Natural killer cell (primary cell): ENCODE data around the gene SEMA6A. TPM values are rescaled to one million over a fixed set of nuclear protein-coding genes. Genes with fewer than 3 reads are reported as not detected.

Experiments
- ATAC-seq, 3 donors: fragments of 150-1000 bp in 2 of 3; fragments of 200-7000 bp in 1 of 3; cut with Tn5 transposase; 1 replicate in 1 of 3; 2 replicates in 2 of 3; pipeline ENCODE4 v1.10.0; 2021; ENCODE audit warnings: mild to moderate bottlenecking in 2 of 3, moderate library complexity in 2 of 3
- DNase-seq, 2 donors: peaks; one replicate each; pipeline versions ENCODE4 v3.0.0 to v3.0.0-alpha.2; 2013 to 2021; ENCODE audit warnings: mixed read lengths in 1 of 2
- H3K27ac ChIP-seq: one replicate; pipeline ENCODE4 v1.5.1; 2013; ENCODE audit warnings: mild to moderate bottlenecking, low read length
- H3K27me3 ChIP-seq: one replicate; pipeline ENCODE4 v1.6.1; 2013; ENCODE audit warnings: low read length; ENCODE audit not compliant: control insufficient read depth, insufficient read depth
- H3K36me3 ChIP-seq: one replicate; pipeline ENCODE4 v1.6.1; 2013; ENCODE audit warnings: low read length; ENCODE audit not compliant: control insufficient read depth, insufficient read depth
- H3K4me1 ChIP-seq: one replicate; pipeline ENCODE4 v1.6.1; 2013; ENCODE audit warnings: low read length; ENCODE audit not compliant: control insufficient read depth, insufficient read depth
- H3K4me3 ChIP-seq: one replicate; pipeline ENCODE4 v1.5.1; 2013; ENCODE audit warnings: low read length
- H3K9me3 ChIP-seq: one replicate; pipeline ENCODE4 v1.6.1; 2013; ENCODE audit warnings: low read length; ENCODE audit not compliant: control insufficient read depth, insufficient read depth
- H3K27ac Mint-ChIP-seq, 2 donors: one replicate each; pipeline ENCODE4 v1.8.0; 2022; ENCODE audit warnings: mild to moderate bottlenecking in 2 of 2, mixed read lengths in 2 of 2, moderate library complexity in 1 of 2
- H3K27me3 Mint-ChIP-seq, 2 donors: one replicate each; pipeline ENCODE4 v1.8.0; 2022; ENCODE audit warnings: low read depth in 2 of 2, mixed read lengths in 2 of 2
- H3K36me3 Mint-ChIP-seq: one replicate; pipeline ENCODE4 v1.8.0; 2022; ENCODE audit warnings: mixed read lengths
- H3K4me1 Mint-ChIP-seq, 2 donors: one replicate each; pipeline ENCODE4 v1.8.0; 2022; ENCODE audit warnings: mixed read lengths in 2 of 2
- H3K4me3 Mint-ChIP-seq: one replicate; pipeline ENCODE4 v1.8.0; 2022; ENCODE audit warnings: mild to moderate bottlenecking, moderate library complexity, mixed read lengths
- H3K9me3 Mint-ChIP-seq, 2 donors: one replicate each; pipeline ENCODE4 v1.8.0; 2022; ENCODE audit warnings: mixed read lengths in 2 of 2
- WGBS: methylation state at CpG from one replicate; pipeline ENCODE4 v1.1.7; 2013; ENCODE audit warnings: missing lambda C conversion rate; ENCODE audit not compliant: insufficient coverage; 5-methylcytosine and 5-hydroxymethylcytosine counted together
- intact Hi-C: fragments of 100-400 bp; cut with micrococcal nuclease; formaldehyde crosslinking; loops from one replicate; pipeline ENCODE4 v1.14.2; 2022
- total RNA-seq, 4 donors: library from RNA; stranded (reverse); fragments of 120-200 nt in 1 of 4; gene quantifications; one replicate each; pipeline versions ENCODE4 v1.2.3 to v1.2.4, GENCODE V29; 2013 to 2022
- TF ChIP-seq, protein P1 (sequence below): fragments of 200-600 bp; IDR thresholded peaks from one replicate; pipeline ENCODE4 v1.8.0; 2022; ENCODE audit warnings: antibody characterized with exemption

SEMA6A gene
- total RNA-seq, 3 donors from 2014 or later (not counting 1 experiment from before 2014, with no cell fraction given), result not detected

- Histone ChIP-seq H3K27ac (no peak overlapping the region), H3K36me3 (no peaks in the 10 kb centered on the region), H3K27me3 (no peaks in the 10 kb centered on the region), H3K9me3 (peaks cover under 1% of the 10 kb centered on the region), H3K4me1 (no peaks in the 10 kb centered on the region), H3K4me3 (no peak overlapping the region)
- Mint-ChIP-seq H3K27ac (no peak overlapping the region), H3K36me3 (peaks cover 11% of the 10 kb centered on the region), H3K4me1 (peaks cover 0 to 4% of the 10 kb centered on the region in 2 donors), H3K27me3 (no peaks in the 10 kb centered on the region), H3K4me3 (no peak overlapping the region), H3K9me3 (peaks cover 3 to 4% of the 10 kb centered on the region in 2 donors)
- TF ChIP-seq, protein P1, sequence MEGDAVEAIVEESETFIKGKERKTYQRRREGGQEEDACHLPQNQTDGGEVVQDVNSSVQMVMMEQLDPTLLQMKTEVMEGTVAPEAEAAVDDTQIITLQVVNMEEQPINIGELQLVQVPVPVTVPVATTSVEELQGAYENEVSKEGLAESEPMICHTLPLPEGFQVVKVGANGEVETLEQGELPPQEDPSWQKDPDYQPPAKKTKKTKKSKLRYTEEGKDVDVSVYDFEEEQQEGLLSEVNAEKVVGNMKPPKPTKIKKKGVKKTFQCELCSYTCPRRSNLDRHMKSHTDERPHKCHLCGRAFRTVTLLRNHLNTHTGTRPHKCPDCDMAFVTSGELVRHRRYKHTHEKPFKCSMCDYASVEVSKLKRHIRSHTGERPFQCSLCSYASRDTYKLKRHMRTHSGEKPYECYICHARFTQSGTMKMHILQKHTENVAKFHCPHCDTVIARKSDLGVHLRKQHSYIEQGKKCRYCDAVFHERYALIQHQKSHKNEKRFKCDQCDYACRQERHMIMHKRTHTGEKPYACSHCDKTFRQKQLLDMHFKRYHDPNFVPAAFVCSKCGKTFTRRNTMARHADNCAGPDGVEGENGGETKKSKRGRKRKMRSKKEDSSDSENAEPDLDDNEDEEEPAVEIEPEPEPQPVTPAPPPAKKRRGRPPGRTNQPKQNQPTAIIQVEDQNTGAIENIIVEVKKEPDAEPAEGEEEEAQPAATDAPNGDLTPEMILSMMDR, result no peak
- no peak for ATAC-seq
- no peak for DNase-seq
- 89% methylated on average over 2 of the region's 5 CpGs for WGBS
- intact Hi-C loops, result no loop called here
Measured at GRCh38 chr5:116480894-116481510, 93.6 kb downstream of the SEMA6A start.

GRCh38 chr5:116479776-116480675, 94.6 kb downstream of the SEMA6A start:
- ATAC-seq (no peak), DNase-seq (no peak)
- Mint-ChIP-seq H3K4me3 (no peak overlapping the region), H3K4me1 (peaks cover 0 to 4% of the 10 kb centered on the region in 2 donors), H3K27ac (no peak overlapping the region), H3K27me3 (no peaks in the 10 kb centered on the region), H3K9me3 (peaks cover 3 to 7% of the 10 kb centered on the region in 2 donors), H3K36me3 (peaks cover 18% of the 10 kb centered on the region)
- 85% methylated on average over 7 of the region's 7 CpGs for WGBS
- H3K4me1 ChIP-seq, result no peaks in the 10 kb centered on the region
- TF ChIP-seq, protein P1, result no peak
- H3K27ac ChIP-seq, result no peak overlapping the region
- no peaks in the 10 kb centered on the region for H3K27me3 ChIP-seq
- intact Hi-C loops, result no loop called here
- H3K36me3 ChIP-seq, result no peaks in the 10 kb centered on the region
- H3K4me3 ChIP-seq, result no peak overlapping the region
- peaks cover 2% of the 10 kb centered on the region for H3K9me3 ChIP-seq

GRCh38 chr5:116478491-116478890, 96.1 kb downstream of the SEMA6A start:
- Histone ChIP-seq H3K4me1 (no peaks in the 10 kb centered on the region), H3K27me3 (no peaks in the 10 kb centered on the region), H3K9me3 (peaks cover 2% of the 10 kb centered on the region), H3K36me3 (no peaks in the 10 kb centered on the region), H3K27ac (no peak overlapping the region), H3K4me3 (no peak overlapping the region)
- DNase-seq (no peak), ATAC-seq (no peak)
- H3K27ac Mint-ChIP-seq, result no peak overlapping the region
- H3K27me3 Mint-ChIP-seq, result no peaks in the 10 kb centered on the region
- H3K9me3 Mint-ChIP-seq, result peaks cover 3 to 7% of the 10 kb centered on the region in 2 donors
- WGBS, result 38% methylated on average over 1 of the region's 2 CpGs
- TF ChIP-seq, protein P1, result no peak
- peaks cover 0 to 4% of the 10 kb centered on the region in 2 donors for H3K4me1 Mint-ChIP-seq
- peaks cover 18% of the 10 kb centered on the region for H3K36me3 Mint-ChIP-seq
- H3K4me3 Mint-ChIP-seq, result no peak overlapping the region
- intact Hi-C loops, result no loop called here
